Retina (tissue), 1 donor: ENCODE measurements around the gene HPSE.

Source experiments
- DNase-seq: peaks from one replicate; pipeline ENCODE4 v3.0.0-alpha.2; 2016

HPSE gene

DNA sequence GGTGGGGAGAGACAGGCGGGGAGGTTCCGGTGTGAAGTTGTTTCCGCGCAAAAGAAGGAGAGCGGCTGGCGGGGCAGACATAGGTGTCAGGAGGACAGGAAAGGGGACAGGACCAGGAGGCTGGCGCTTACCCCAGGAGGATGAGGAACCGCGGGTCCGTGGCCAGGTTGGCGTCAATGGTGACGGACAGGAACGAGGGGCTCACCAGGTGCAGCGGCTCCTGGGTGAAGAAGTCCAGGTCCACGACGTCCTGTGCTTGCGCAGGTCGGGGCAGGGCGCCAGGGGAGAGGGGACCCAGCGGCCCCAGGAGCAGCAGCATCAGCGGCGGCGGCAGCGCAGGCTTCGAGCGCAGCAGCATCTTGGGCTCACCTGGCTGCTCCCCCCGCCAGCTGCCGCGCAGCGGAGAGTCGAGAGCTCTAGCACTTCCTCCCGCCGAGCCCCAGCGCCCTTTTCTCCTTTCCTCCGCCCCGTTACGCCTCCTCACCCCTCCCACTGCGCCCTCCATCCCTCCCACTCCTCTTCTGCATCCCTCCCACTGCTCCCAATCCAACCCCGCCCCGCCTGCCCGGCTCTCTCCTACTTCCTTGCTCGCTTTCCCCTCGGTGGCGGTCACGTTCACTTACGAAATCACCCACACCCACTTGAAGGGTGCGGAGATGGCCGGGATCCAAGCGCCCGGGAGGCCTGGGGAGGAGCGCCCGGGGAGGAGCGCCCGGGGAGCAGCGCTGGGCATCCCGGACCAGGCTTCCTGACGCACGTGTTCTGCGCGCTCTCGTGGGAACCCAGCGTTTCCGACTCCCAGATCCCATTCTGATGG, at the start of gene HPSE:
Gene HPSE (minus strand): TSS at position 424 of the 817 bp plus-strand sequence. CDS start 66 bp downstream, at position 358.
- DNase-seq, result peak; percentile 79

- DNase-seq, result no peak
Measured at GRCh38 chr4:83382850-83383249, 48.2 kb upstream of the HPSE start.

DNA sequence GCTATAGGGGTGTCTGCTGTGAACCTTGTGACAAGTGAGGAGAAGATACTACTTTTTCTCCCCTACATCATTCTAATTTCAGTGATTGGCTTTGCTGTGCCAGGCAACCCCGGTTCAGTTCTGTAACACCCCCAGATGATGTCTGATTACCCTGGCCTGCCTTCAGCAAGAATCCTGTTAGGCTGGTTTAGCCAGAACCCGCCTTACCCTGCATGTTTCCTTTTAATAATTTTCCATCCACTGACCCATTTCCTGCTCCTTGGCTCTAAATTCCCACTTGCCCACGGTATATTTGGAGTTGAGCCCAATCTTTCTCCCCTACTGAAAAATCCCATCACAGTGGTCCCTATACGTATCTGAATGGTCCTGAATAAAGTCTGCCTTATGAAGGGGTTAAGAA, 46.5 kb upstream of the HPSE start:
- no peak for DNase-seq

GRCh38 chr4:83378419-83378818, 43.8 kb upstream of the HPSE start:
- DNase-seq, result no peak

- no peak for DNase-seq
Measured at GRCh38 chr4:83372931-83373330, 38.3 kb upstream of the HPSE start.

DNA sequence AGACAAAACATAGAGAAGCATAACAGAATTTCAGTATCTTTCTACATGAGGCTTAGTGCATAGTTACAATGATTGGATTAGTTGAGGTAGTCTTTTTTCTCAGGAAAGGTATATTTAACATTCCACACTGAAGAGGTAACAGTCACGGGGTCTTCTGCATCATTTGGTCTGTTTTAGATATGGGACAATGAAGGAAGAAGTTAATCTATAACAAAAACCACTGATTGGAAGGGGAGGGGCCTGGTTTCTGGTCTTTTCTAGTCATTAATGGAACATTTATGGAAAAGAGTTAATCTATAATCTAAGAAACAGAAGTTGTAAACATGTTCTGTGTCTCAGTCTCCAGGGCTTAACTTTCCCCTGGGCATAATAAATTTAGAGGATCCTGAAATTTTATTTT, 37.3 kb upstream of the HPSE start:
- no peak for DNase-seq

DNA sequence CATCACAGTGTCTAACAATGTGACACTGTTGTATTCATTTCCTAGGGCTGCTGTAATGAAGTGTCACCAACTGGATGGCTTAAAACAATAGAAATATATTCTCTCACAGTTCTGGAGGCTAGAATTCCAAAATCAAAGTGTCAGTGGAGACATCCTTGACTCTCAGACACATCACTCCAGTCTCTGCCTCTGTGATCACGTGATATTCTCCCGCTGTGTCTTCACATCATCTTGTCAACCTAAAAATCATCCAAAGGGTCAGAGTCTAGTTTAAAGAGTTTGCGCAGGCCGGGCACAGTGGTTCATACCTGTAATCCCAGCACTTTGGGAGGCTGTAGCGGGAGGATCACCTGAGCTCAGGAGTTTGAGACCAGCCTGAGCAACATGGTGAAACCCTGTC, 36.6 kb upstream of the HPSE start:
- DNase-seq, result no peak

DNA sequence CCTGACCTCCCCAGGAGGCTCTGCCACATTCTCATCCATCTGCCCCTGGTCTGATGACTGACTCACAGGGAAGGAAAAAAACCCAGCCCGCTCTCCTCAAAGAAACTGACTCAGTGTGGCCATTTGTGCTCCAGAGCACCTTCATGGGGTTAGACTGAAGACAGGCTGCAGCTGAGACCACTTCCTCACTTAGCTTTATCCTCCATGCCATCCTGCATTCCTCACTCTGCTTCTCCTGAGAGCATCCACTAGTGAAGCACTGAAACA, 35.9 kb upstream of the HPSE start:
- DNase-seq, result no peak

GRCh38 chr4:83369831-83370639, 35.4 kb upstream of the HPSE start:
- no peak for DNase-seq

DNA sequence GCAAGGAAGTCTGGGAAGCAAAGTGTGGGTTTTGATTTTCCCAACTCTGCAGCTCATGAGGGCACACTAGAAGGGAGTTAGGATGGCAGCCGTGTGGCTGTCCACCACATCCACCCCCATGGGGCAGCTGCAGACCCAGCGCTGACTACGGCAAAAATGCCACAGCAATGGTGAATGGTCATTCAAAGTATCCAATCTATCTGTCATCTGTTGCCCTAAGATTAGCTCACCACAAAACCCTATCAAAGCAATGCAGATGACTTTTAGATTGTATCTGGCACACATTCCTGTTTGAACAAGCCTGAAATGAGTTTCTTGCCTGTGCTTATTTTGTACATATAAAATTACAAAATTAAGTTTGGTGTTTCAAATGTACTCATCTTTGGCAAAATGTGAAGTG, 29.7 kb upstream of the HPSE start:
- DNase-seq, result no peak

DNA sequence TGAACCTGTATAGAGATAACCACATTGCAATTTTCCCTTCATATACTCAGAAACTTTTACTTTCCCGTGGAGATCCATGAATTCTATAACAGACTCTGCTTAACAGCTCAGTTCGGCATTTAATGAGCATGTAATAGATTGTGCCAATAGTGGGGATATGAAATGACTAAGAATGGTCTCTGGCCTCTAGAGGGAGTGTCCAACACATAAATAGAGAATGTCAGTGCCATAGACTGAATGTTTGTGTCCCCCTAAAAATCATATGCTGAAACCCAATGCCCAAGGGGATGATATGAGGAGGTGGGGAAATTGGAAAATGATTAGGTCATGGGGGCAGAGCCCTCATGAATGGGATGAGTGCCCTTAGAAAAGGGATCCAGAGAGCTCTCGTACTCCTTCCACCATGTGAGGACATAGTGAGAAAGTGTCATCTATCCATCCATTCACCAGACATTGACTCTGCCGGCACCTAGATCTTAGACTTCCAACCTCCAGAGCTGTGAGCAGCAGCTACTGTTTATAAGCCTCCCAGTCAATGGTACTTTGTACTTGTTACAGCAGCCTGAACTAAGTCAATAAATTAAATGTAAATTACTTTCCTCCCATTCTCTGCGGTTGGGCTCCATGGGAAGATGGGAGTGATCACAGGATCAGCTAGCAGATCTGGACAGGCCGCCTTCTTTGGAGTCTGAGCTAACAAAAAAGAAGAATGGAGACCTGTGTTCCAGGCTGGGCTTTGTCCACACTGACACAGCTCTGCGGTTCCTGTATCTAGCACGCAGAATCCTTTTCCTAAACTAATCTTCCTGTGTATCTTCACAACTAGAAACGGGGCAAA, 28.1 kb upstream of the HPSE start:
- no peak for DNase-seq

DNA sequence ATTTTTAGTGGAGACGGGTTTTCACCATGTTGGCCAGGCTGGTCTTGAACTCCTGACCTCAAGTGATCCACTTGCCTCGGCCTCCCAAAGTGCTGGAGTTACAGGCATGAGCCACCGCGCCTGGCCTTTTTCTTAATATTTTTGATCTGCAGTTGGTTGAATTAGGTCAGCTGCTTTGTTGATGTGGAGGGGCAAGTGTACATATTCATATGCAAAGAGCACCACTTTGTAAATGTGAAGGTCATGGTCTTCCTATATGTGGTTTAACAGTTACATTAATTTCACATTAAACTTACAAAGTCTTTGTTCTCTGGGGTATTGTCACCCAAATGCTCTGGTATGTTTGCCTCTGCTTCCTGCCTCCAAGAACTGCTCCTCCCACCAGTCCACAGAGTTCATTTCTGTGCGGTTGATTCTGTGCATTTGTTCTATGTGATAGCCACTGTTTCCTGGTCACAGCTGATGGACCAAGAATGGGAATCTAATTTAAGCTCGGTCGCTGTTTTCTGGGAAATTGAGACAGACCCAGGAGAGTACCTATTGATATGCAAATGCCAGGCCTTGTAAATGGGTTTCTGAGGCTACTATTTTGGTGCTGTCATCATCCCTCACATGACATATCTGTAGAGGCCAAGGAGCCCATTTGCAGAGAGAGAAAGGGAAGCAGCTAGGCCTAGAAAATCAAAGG, 26.9 kb upstream of the HPSE start:
- no peak for DNase-seq

- DNase-seq, result no peak
Measured at GRCh38 chr4:83360018-83360417, 25.4 kb upstream of the HPSE start.

GRCh38 chr4:83358410-83358809, 23.8 kb upstream of the HPSE start:
- DNase-seq, result no peak

GRCh38 chr4:83356899-83357661, 22.4 kb upstream of the HPSE start:
- DNase-seq, result no peak

- DNase-seq, result no peak
Measured at GRCh38 chr4:83353516-83353915, 18.9 kb upstream of the HPSE start.

- no peak for DNase-seq
Measured at GRCh38 chr4:83348074-83348473, 13.4 kb upstream of the HPSE start.

- no peak for DNase-seq
Measured at GRCh38 chr4:83342476-83342875, 7.8 kb upstream of the HPSE start.

GRCh38 chr4:83340692-83341343, 6.2 kb upstream of the HPSE start:
- no peak for DNase-seq

DNA sequence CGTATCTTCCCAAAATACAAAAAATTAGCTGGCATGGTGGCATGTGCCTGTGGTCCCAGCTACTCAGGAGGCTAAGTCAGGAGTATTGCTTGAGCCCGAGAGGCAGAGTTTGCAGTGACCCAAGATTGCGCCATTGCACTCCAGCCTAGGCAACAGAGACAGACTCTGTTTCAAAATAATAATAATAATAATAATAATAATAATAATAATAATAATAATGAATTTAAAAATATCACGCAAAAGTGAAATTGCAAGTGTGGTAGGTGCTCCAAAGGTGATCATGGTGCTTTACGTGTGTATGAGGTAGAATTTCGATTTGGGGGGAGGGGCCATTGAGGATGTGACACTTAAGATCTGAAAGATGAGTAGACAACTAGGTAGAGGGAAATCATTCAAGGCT, 4.9 kb upstream of the HPSE start:
- no peak for DNase-seq

GRCh38 chr4:83335701-83336100, 1.1 kb upstream of the HPSE start:
- peak; percentile 12 for DNase-seq

GRCh38 chr4:83331956-83332355, 2.7 kb downstream of the HPSE start:
- DNase-seq, result no peak
